H1 (cell line): ENCODE measurements around the gene CLDN14. TPM values are rescaled to one million over a fixed set of nuclear protein-coding genes. Genes with fewer than 3 reads are reported as not detected.

Source experiments
- CTCF ChIA-PET: fragments of 300-600 bp; sonication (Branson Sonifier 250); formaldehyde crosslinking; loops from one replicate; lab custom pipeline; 2021; ENCODE audit not compliant: partially characterized antibody; lab: Charles Lee
- POLR2A ChIA-PET: fragments of 300-600 bp; sonication (Branson Sonifier 250); formaldehyde crosslinking; loops from one replicate; lab custom pipeline; 2021; ENCODE audit warnings: inconsistent platforms; ENCODE audit not compliant: partially characterized antibody; lab: Charles Lee
- DNase-seq, 2 experiments: peaks; one replicate each; pipeline versions ENCODE4 v3.0.0 to v3.0.0-alpha.2; 2010 to 2022; ENCODE audit warnings: low spot score in 2 of 2, low read depth in 1 of 2, mixed read lengths in 1 of 2
- FAIRE-seq: peaks from 2 replicates; lab custom pipeline; 2011; peaks lifted over from hg19 to GRCh38; lab: Jason Lieb, UNC
- H2AFZ ChIP-seq: 2 replicates; pipeline ENCODE4 v1.8.1; 2012; ENCODE audit warnings: low read length, inconsistent platforms
- H2AK5ac ChIP-seq: 2 replicates; pipeline ENCODE4 v1.6.1; 2013; ENCODE audit warnings: low read depth, low read length
- H2BK120ac ChIP-seq: replicated peaks from 2 replicates; pipeline ENCODE3; 2013; ENCODE audit warnings: low read depth, low read length, inconsistent platforms
- H2BK12ac ChIP-seq: 2 replicates; pipeline ENCODE4 v1.6.1; 2013; ENCODE audit warnings: low read depth, low read length
- H2BK15ac ChIP-seq: 2 replicates; pipeline ENCODE4 v1.6.1; 2013; ENCODE audit warnings: low read length
- H2BK20ac ChIP-seq: 2 replicates; pipeline ENCODE4 v1.6.1; 2013; ENCODE audit warnings: low read length
- H2BK5ac ChIP-seq: 2 replicates; pipeline ENCODE4 v1.6.1; 2013; ENCODE audit warnings: low read depth, low read length
- H3K14ac ChIP-seq: 2 replicates; pipeline ENCODE4 v1.6.1; 2013; ENCODE audit warnings: inconsistent platforms; ENCODE audit not compliant: insufficient read length
- H3K18ac ChIP-seq: 2 replicates; pipeline ENCODE4 v1.6.1; 2013; ENCODE audit warnings: low read length; ENCODE audit errors: extremely low read depth
- H3K23ac ChIP-seq: 2 replicates; pipeline ENCODE4 v1.6.1; 2013; ENCODE audit warnings: inconsistent platforms; ENCODE audit not compliant: insufficient read length
- H3K23me2 ChIP-seq: 2 replicates; pipeline ENCODE4 v1.6.1; 2013; ENCODE audit warnings: low read depth, low read length
- H3K27ac ChIP-seq: 2 replicates; pipeline ENCODE4 v1.6.1; 2011; ENCODE audit warnings: low read depth, low read length, inconsistent platforms
- H3K27me3 ChIP-seq, 4 experiments: replicated peaks in 1 of 4; 1 replicate in 1 of 4; 2 replicates in 3 of 4; pipeline versions ENCODE4 v1.6.1 to v1.8.1; 2011 to 2013; ENCODE audit warnings: low read length in 3 of 4, mild to moderate bottlenecking in 3 of 4, inconsistent platforms in 2 of 4, mixed read lengths in 2 of 4, moderate library complexity in 1 of 4; ENCODE audit not compliant: control insufficient read depth in 3 of 4, insufficient read depth in 3 of 4; ENCODE audit errors: extremely low read depth in 1 of 4
- H3K36me3 ChIP-seq, 4 experiments: 2 replicates each; pipeline versions ENCODE4 v1.6.1 to v1.8.1; 2011 to 2013; ENCODE audit warnings: mild to moderate bottlenecking in 4 of 4, low read length in 3 of 4, moderate library complexity in 2 of 4, control low read depth in 1 of 4, inconsistent platforms in 1 of 4; ENCODE audit not compliant: insufficient read depth in 4 of 4, control insufficient read depth in 2 of 4
- H3K4ac ChIP-seq: replicated peaks from 2 replicates; pipeline ENCODE3; 2013; ENCODE audit warnings: low read length, low read depth, mixed read lengths, inconsistent platforms; ENCODE audit not compliant: insufficient read length
- H3K4me1 ChIP-seq, 4 experiments: replicated peaks in 1 of 4; 1 replicate in 1 of 4; 2 replicates in 3 of 4; pipeline versions ENCODE4 v1.6.1 to v1.8.1; 2011 to 2013; ENCODE audit warnings: low read length in 3 of 4, inconsistent platforms in 2 of 4, mixed read lengths in 1 of 4; ENCODE audit not compliant: insufficient read depth in 4 of 4, control insufficient read depth in 3 of 4
- H3K4me2 ChIP-seq, 2 experiments: 2 replicates each; pipeline versions ENCODE4 v1.6.1 to v1.8.1; 2011 to 2013; ENCODE audit warnings: low read depth in 2 of 2, low read length in 2 of 2, control low read depth in 1 of 2, inconsistent platforms in 1 of 2, mild to moderate bottlenecking in 1 of 2; ENCODE audit not compliant: insufficient read depth in 1 of 2
- H3K4me3 ChIP-seq, 4 experiments: fragments of 200-600, 300-600 bp in 1 of 4; sonication (generic), shearing (Covaris generic), sonication (Bioruptor Twin) in 1 of 4; 2 replicates each; pipeline versions ENCODE4 v1.5.1 to v1.8.1; 2011 to 2016; ENCODE audit warnings: low read length in 4 of 4, low read depth in 3 of 4, control low read depth in 2 of 4, inconsistent platforms in 2 of 4, mild to moderate bottlenecking in 2 of 4, mixed read lengths in 1 of 4, moderate library complexity in 1 of 4; ENCODE audit not compliant: insufficient read depth in 2 of 4; ENCODE audit errors: extremely low read depth in 1 of 4
- H3K56ac ChIP-seq: replicated peaks from 2 replicates; pipeline ENCODE3; 2013; ENCODE audit warnings: low read depth, mild to moderate bottlenecking, mixed read lengths, low read length, inconsistent platforms; ENCODE audit not compliant: insufficient read length
- H3K79me1 ChIP-seq: 2 replicates; pipeline ENCODE4 v1.6.1; 2013; ENCODE audit warnings: low read depth, low read length, control low read depth
- H3K79me2 ChIP-seq, 2 experiments: 2 replicates each; pipeline versions ENCODE4 v1.6.1 to v1.8.1; 2012 to 2013; ENCODE audit warnings: low read length in 2 of 2, mild to moderate bottlenecking in 2 of 2, inconsistent platforms in 1 of 2; ENCODE audit not compliant: insufficient read depth in 2 of 2, control insufficient read depth in 1 of 2
- H3K9ac ChIP-seq, 4 experiments: replicated peaks in 1 of 4; 1 replicate in 1 of 4; 2 replicates in 3 of 4; pipeline versions ENCODE4 v1.6.1 to v1.8.1; 2011 to 2013; ENCODE audit warnings: low read depth in 3 of 4, low read length in 3 of 4, control low read depth in 2 of 4, mild to moderate bottlenecking in 2 of 4, moderate library complexity in 2 of 4, inconsistent platforms in 1 of 4; ENCODE audit errors: extremely low read depth in 1 of 4
- H3K9me3 ChIP-seq, 2 experiments: 2 replicates each; pipeline versions ENCODE4 v1.6.1 to v1.8.1; 2012 to 2013; ENCODE audit warnings: mild to moderate bottlenecking in 2 of 2, moderate library complexity in 2 of 2, control low read depth in 1 of 2, inconsistent platforms in 1 of 2, low read depth in 1 of 2, low read length in 1 of 2, mixed read lengths in 1 of 2; ENCODE audit not compliant: insufficient read depth in 2 of 2
- H4K20me1 ChIP-seq, 2 experiments: replicated peaks in 1 of 2; 2 replicates each; pipeline versions ENCODE3 to v1.8.1; 2011 to 2013; ENCODE audit warnings: inconsistent platforms in 2 of 2, low read length in 2 of 2, mild to moderate bottlenecking in 1 of 2; ENCODE audit not compliant: insufficient read depth in 2 of 2, control insufficient read depth in 1 of 2
- H4K5ac ChIP-seq: 2 replicates; pipeline ENCODE4 v1.6.1; 2013; ENCODE audit warnings: low read length, low read depth, mixed read lengths, inconsistent platforms; ENCODE audit not compliant: insufficient read length
- H4K8ac ChIP-seq: 2 replicates; pipeline ENCODE4 v1.8.0; 2013; ENCODE audit warnings: mild to moderate bottlenecking, moderate library complexity, low read length, inconsistent platforms; ENCODE audit not compliant: insufficient read depth; ENCODE audit errors: extremely low read depth
- H4K91ac ChIP-seq: replicated peaks from 2 replicates; pipeline ENCODE3; 2013; ENCODE audit warnings: low read length, mixed read lengths, inconsistent platforms; ENCODE audit not compliant: insufficient read length
- CHD2 ChIP-seq: IDR thresholded peaks from 2 replicates; pipeline ENCODE4 v1.6.1; 2012; ENCODE audit warnings: low read length, improper control_type of control experiment
- GTF2F1 ChIP-seq: IDR thresholded peaks from 2 replicates; pipeline ENCODE4 v1.6.1; 2012; ENCODE audit warnings: low read depth, low read length, improper control_type of control experiment, borderline replicate concordance
- NRF1 ChIP-seq: IDR thresholded peaks from 2 replicates; pipeline ENCODE4 v1.6.1; 2011; ENCODE audit warnings: mild to moderate bottlenecking, low read depth, low read length, improper control_type of control experiment
- PHF8 ChIP-seq: fragments of 200-600 bp; sonication (generic); conservative IDR thresholded peaks from 2 replicates; pipeline ENCODE4 v1.7.1; 2012; ENCODE audit warnings: low read depth, mild to moderate bottlenecking, inconsistent platforms, low read length, moderate library complexity
- POLR2AphosphoS5 ChIP-seq: IDR thresholded peaks from 2 replicates; pipeline ENCODE4 v1.6.1; 2011; ENCODE audit warnings: low read depth, low read length
- SUZ12 ChIP-seq: fragments of 200-600 bp; sonication (generic); IDR thresholded peaks from 2 replicates; pipeline ENCODE4 v1.6.1; 2012; ENCODE audit warnings: mild to moderate bottlenecking, inconsistent platforms, low read length, moderate library complexity, mixed read lengths
- USF2 ChIP-seq: IDR thresholded peaks from 2 replicates; pipeline ENCODE4 v1.6.1; 2011; ENCODE audit warnings: low read length, improper control_type of control experiment
- WGBS, 2 experiments: shearing (Covaris generic) in 1 of 2; methylation state at CpG; one replicate each; pipeline versions ENCODE4 v1.1.6 to v1.1.7; 2013 to 2015; ENCODE audit warnings: low lambda C conversion rate in 2 of 2, mixed read lengths in 2 of 2, inconsistent platforms in 1 of 2, low coverage in 1 of 2, missing lambda C conversion rate in 1 of 2; ENCODE audit not compliant: insufficient replicate concordance in 2 of 2, insufficient coverage in 1 of 2, insufficient read length in 1 of 2; ENCODE audit errors: extremely low coverage in 1 of 2, missing lambda C conversion rate in 1 of 2; 5-methylcytosine and 5-hydroxymethylcytosine counted together
- long read RNA-seq, 2 experiments: library from RNA in 1 of 2; library from capped mRNA in 1 of 2; stranded (forward); transcript quantifications; one replicate each; pipeline ENCODE4 v2.0.0, GENCODE V29; 2021; ENCODE audit warnings: inconsistent platforms in 1 of 2
- polyA minus RNA-seq, 3 experiments: library from RNA; depleted of rRNA, polyadenylated mRNA; stranded (reverse); fragments of >200 nt; gene quantifications; 1 replicate in 2 of 3; 2 replicates in 1 of 3; pipeline ENCODE4 v1.2.3, GENCODE V29; 2011
- polyA plus RNA-seq, 7 experiments: library from polyadenylated mRNA; depleted of rRNA in 3 of 7; stranded (reverse) in 5 of 7; unstranded in 2 of 7; fragments of >200 nt in 5 of 7; fragments of 200-250 nt in 2 of 7; gene quantifications; 1 replicate in 5 of 7; 2 replicates in 1 of 7; 4 replicates in 1 of 7; pipeline versions ENCODE4 v1.2.1 to v1.2.3, GENCODE V29; 2011 to 2013; ENCODE audit warnings: missing spikeins in 2 of 7, mixed read lengths in 2 of 7
- total RNA-seq: library from RNA; stranded (reverse); fragmentation: NEBNext Ultra II Directional; extraction: Animal tissue kit (Norgen Biotek cat#: 25700); gene quantifications from 2 replicates; pipeline ENCODE4 v1.2.1, GENCODE V29; 2021

CLDN14 gene
- total RNA-seq, result not detected in 2 replicates
- polyA plus RNA-seq (2011; rRNA removed), result 0.08 and 0.20 TPM in 2 replicates
- polyA plus RNA-seq (2011; cell fraction: cytosol; rRNA removed), result 0.18 TPM
- not detected for polyA plus RNA-seq (2011; cell fraction: nucleus; rRNA removed)
- not detected in 4 replicates for polyA plus RNA-seq (2012, experiment 1 of 2)
- polyA plus RNA-seq (2012, experiment 2 of 2), result not detected
- polyA plus RNA-seq (2013, experiment 1 of 2), result not detected
- polyA plus RNA-seq (2013, experiment 2 of 2), result not detected
- polyA minus RNA-seq (2011; rRNA and poly(A)+ RNA removed), result not detected in 2 replicates
- not detected for polyA minus RNA-seq (2011; cell fraction: cytosol; rRNA and poly(A)+ RNA removed)
- not detected for polyA minus RNA-seq (2011; cell fraction: nucleus; rRNA and poly(A)+ RNA removed)
- long read RNA-seq, experiment 1, result 0 reads
- long read RNA-seq, experiment 2, result 0 reads

GRCh38 chr21:36479415-36480402, at the start of gene CLDN14:
Gene CLDN14 (minus strand): TSS chr21:36480122. CDS start chr21:36461695, 18,427 bp downstream.
- Histone ChIP-seq H4K5ac (no peak within 1 kb of the TSS), H2BK15ac (peak within 1 kb of the TSS; percentile 46; the same call in 1 of the 2 replicates), H3K4me2 (no peak within 1 kb of the TSS), H2BK120ac (no peak within 1 kb of the TSS), H3K9me3 (no peaks in the 10 kb centered on the region), H3K56ac (no peak within 1 kb of the TSS), H3K18ac (no peak within 1 kb of the TSS; the same call in 1 of the 2 replicates), H3K27me3 (no peaks in the 10 kb centered on the region), H3K27ac (no peak within 1 kb of the TSS; the same call in 1 of the 2 replicates), H4K8ac (no peak within 1 kb of the TSS), H2AK5ac (no peak within 1 kb of the TSS), H3K14ac (no peak within 1 kb of the TSS), H3K79me1 (no peaks in the 10 kb centered on the region), H4K20me1 (no peaks in the 10 kb centered on the region), H3K23ac (no peak within 1 kb of the TSS), H2BK12ac (no peak within 1 kb of the TSS), H3K9ac (no peak within 1 kb of the TSS), H2AFZ (peak within 1 kb of the TSS; percentile 99), H2BK5ac (no peak within 1 kb of the TSS), H3K36me3 (no peaks in the 10 kb centered on the region), H3K79me2 (no peaks in the 10 kb centered on the region), H3K4ac (no peak within 1 kb of the TSS), H4K91ac (no peak within 1 kb of the TSS), H3K4me1 (no peaks in the 10 kb centered on the region), H2BK20ac (no peak within 1 kb of the TSS), H3K23me2 (peaks cover 3% of the 10 kb centered on the region; the same call in 1 of the 2 replicates), H3K4me3 (no peak within 1 kb of the TSS)
- ChIA-PET POLR2A (interaction anchor here (0.8 kb wide), 1 partner anchor 170 kb away, joined by 3 read pairs; no protein-coding TSS in a partner anchor), CTCF (interaction anchor here (0.6 to 3.6 kb wide), 21 partner anchors 7 to 306 kb away, joined by 3 to 19 read pairs (median 4); no protein-coding TSS in a partner anchor)
- FAIRE-seq, result no peak
- DNase-seq, result no peak
- TF ChIP-seq POLR2AphosphoS5 (no peak), GTF2F1 (no peak), NRF1 (no peak), SUZ12 (no peak), USF2 (no peak), PHF8 (no peak), CHD2 (no peak)
- 90% methylated on average over 23 of the region's 25 CpGs; no CpG with 5 or more reads in 1 of the 2 experiments for WGBS, 2 experiments
